GM21526 (cell line): Measurements from ENCODE around the gene HSPA1L.
"Not testable (repeated sequence)": the region's sequence is repeated elsewhere in the genome, so short reads cannot be mapped to it uniquely, and the experiment has no call there.

Experiments
- ATAC-seq: cut with Tn5 transposase; IDR thresholded peaks from one replicate; pipeline ENCODE4 v1.9.1; 2021; ENCODE audit warnings: moderate library complexity; ENCODE audit not compliant: unreplicated experiment, low FRiP score

The HSPA1L gene

GRCh38 chr6:31837369-31838113, 22.5 kb upstream of the HSPA1L start:
- no peak for ATAC-seq

GRCh38 chr6:31836474-31837368, 21.6 kb upstream of the HSPA1L start:
- ATAC-seq = no peak

- ATAC-seq = no peak
Measured at GRCh38 chr6:31836047-31836473, 21.0 kb upstream of the HSPA1L start.

- ATAC-seq = peak; percentile 35
Measured at GRCh38 chr6:31834367-31835250, 19.5 kb upstream of the HSPA1L start.

- no peak for ATAC-seq
Measured at GRCh38 chr6:31831350-31832215, 16.5 kb upstream of the HSPA1L start.

GRCh38 chr6:31830886-31831335, 15.8 kb upstream of the HSPA1L start:
- ATAC-seq = no peak

GRCh38 chr6:31829633-31830283, 14.7 kb upstream of the HSPA1L start:
- no peak for ATAC-seq

GRCh38 chr6:31827286-31828079, 12.4 kb upstream of the HSPA1L start, which contains the start of gene HSPA1B:
Gene HSPA1B, plus strand, starts transcription at chr6:31827738. Its CDS starts 213 bp downstream, at chr6:31827951.
- ATAC-seq = peak; percentile 56

GRCh38 chr6:31826793-31827285, 11.8 kb upstream of the HSPA1L start:
- ATAC-seq = no peak

- no peak for ATAC-seq
Measured at GRCh38 chr6:31825553-31825952, 10.5 kb upstream of the HSPA1L start.

GRCh38 chr6:31823592-31824196, 8.6 kb upstream of the HSPA1L start:
- ATAC-seq = not testable (repeated sequence)

- no peak for ATAC-seq
Measured at GRCh38 chr6:31822036-31822821, 7.1 kb upstream of the HSPA1L start.

- no peak for ATAC-seq
Measured at GRCh38 chr6:31821301-31822035, 6.4 kb upstream of the HSPA1L start.

- not testable (repeated sequence) for ATAC-seq
Measured at GRCh38 chr6:31820399-31820798, 5.3 kb upstream of the HSPA1L start.

- no peak for ATAC-seq
Measured at GRCh38 chr6:31819871-31820299, 4.8 kb upstream of the HSPA1L start.

- ATAC-seq = not testable (repeated sequence)
Measured at GRCh38 chr6:31817929-31818511, 2.9 kb upstream of the HSPA1L start.
